KOPT-K1 (cell line): Measurements from ENCODE around the gene SERP1.

Source experiments
- H3K27ac ChIP-seq: fragments of 200-600 bp; sonication (generic); 2 replicates; pipeline ENCODE4 v1.5.1; 2016; ENCODE audit warnings: antibody characterized with exemption, mild to moderate bottlenecking, low read depth, low read length; ENCODE audit not compliant: poor library complexity, severe bottlenecking
- H3K36me3 ChIP-seq: fragments of 200-600 bp; sonication (generic); 2 replicates; pipeline ENCODE4 v1.5.1; 2017; ENCODE audit warnings: antibody characterized with exemption, mild to moderate bottlenecking, low read length, moderate library complexity; ENCODE audit not compliant: insufficient read depth
- H3K9me3 ChIP-seq: fragments of 200-600 bp; sonication (generic); 2 replicates; pipeline ENCODE4 v1.5.1; 2017; ENCODE audit warnings: antibody characterized with exemption, low read length, mild to moderate bottlenecking; ENCODE audit not compliant: insufficient read depth, poor library complexity, severe bottlenecking

SERP1 gene

GRCh38 chr3:150545419-150546225 is 674 bp downstream of the SERP1 start:
- Histone ChIP-seq H3K27ac (peak overlapping the region; percentile 92), H3K9me3 (no peaks in the 10 kb centered on the region), H3K36me3 (peaks cover 55% of the 10 kb centered on the region)

- Histone ChIP-seq H3K27ac (peak overlapping the region; percentile 92), H3K9me3 (no peaks in the 10 kb centered on the region), H3K36me3 (peaks cover 48% of the 10 kb centered on the region)
Observed at GRCh38 chr3:150544726-150545125, 1.6 kb downstream of the SERP1 start.

GRCh38 chr3:150544041-150544440 is 2.3 kb downstream of the SERP1 start:
- Histone ChIP-seq H3K36me3 (peaks cover 41% of the 10 kb centered on the region), H3K9me3 (no peaks in the 10 kb centered on the region), H3K27ac (no peak overlapping the region)

- Histone ChIP-seq H3K27ac (no peak overlapping the region), H3K9me3 (no peaks in the 10 kb centered on the region), H3K36me3 (peaks cover 41% of the 10 kb centered on the region)
Observed at GRCh38 chr3:150543531-150543930, 2.8 kb downstream of the SERP1 start.

GRCh38 chr3:150543128-150543527 is 3.2 kb downstream of the SERP1 start:
- Histone ChIP-seq H3K36me3 (peaks cover 41% of the 10 kb centered on the region), H3K9me3 (no peaks in the 10 kb centered on the region), H3K27ac (no peak overlapping the region)

GRCh38 chr3:150540991-150541390 is 5.3 kb downstream of the SERP1 start:
- Histone ChIP-seq H3K9me3 (no peaks in the 10 kb centered on the region), H3K27ac (no peak overlapping the region), H3K36me3 (peaks cover 41% of the 10 kb centered on the region)

GRCh38 chr3:150540297-150540696 is 6.0 kb downstream of the SERP1 start:
- H3K9me3 ChIP-seq: no peaks in the 10 kb centered on the region

GRCh38 chr3:150538324-150539208 is 7.7 kb downstream of the SERP1 start:
- H3K9me3 ChIP-seq: no peaks in the 10 kb centered on the region
- no peak overlapping the region for H3K27ac ChIP-seq
- H3K36me3 ChIP-seq: peaks cover 28% of the 10 kb centered on the region

More at GRCh38 chr3:150540297-150540696, 6.0 kb downstream of the SERP1 start:
- H3K27ac ChIP-seq: no peak overlapping the region
- H3K36me3 ChIP-seq: peaks cover 41% of the 10 kb centered on the region

- H3K27ac ChIP-seq: no peak overlapping the region
- H3K36me3 ChIP-seq: no peaks in the 10 kb centered on the region
- no peaks in the 10 kb centered on the region for H3K9me3 ChIP-seq
Observed at GRCh38 chr3:150535204-150535603, 11.1 kb downstream of the SERP1 start.

- Histone ChIP-seq H3K27ac (no peak overlapping the region), H3K9me3 (no peaks in the 10 kb centered on the region), H3K36me3 (no peaks in the 10 kb centered on the region)
Observed at GRCh38 chr3:150531775-150532174, 14.5 kb downstream of the SERP1 start.

- Histone ChIP-seq H3K36me3 (no peaks in the 10 kb centered on the region), H3K27ac (no peak overlapping the region), H3K9me3 (no peaks in the 10 kb centered on the region)
Observed at GRCh38 chr3:150528354-150528797, 17.9 kb downstream of the SERP1 start.

GRCh38 chr3:150527464-150528255 is 18.6 kb downstream of the SERP1 start:
- Histone ChIP-seq H3K27ac (no peak overlapping the region), H3K36me3 (no peaks in the 10 kb centered on the region), H3K9me3 (no peaks in the 10 kb centered on the region)

GRCh38 chr3:150523538-150523937 is 22.8 kb downstream of the SERP1 start:
- Histone ChIP-seq H3K27ac (no peak overlapping the region), H3K9me3 (no peaks in the 10 kb centered on the region), H3K36me3 (no peaks in the 10 kb centered on the region)

- no peaks in the 10 kb centered on the region for H3K36me3 ChIP-seq
- no peak overlapping the region for H3K27ac ChIP-seq
- peaks cover 5% of the 10 kb centered on the region for H3K9me3 ChIP-seq
Observed at GRCh38 chr3:150521463-150521862, 24.8 kb downstream of the SERP1 start.

- H3K36me3 ChIP-seq: no peaks in the 10 kb centered on the region
- H3K27ac ChIP-seq: no peak overlapping the region
- peaks cover 5% of the 10 kb centered on the region for H3K9me3 ChIP-seq
Observed at GRCh38 chr3:150520408-150520807, 25.9 kb downstream of the SERP1 start.
